HG03442 (cell line): ENCODE measurements around the gene MOXD1.

Source experiments
- ATAC-seq: cut with Tn5 transposase; IDR thresholded peaks from one replicate; pipeline ENCODE4 v1.9.1; 2021; ENCODE audit warnings: mild to moderate bottlenecking, moderate library complexity; ENCODE audit not compliant: unreplicated experiment

Gene MOXD1

DNA sequence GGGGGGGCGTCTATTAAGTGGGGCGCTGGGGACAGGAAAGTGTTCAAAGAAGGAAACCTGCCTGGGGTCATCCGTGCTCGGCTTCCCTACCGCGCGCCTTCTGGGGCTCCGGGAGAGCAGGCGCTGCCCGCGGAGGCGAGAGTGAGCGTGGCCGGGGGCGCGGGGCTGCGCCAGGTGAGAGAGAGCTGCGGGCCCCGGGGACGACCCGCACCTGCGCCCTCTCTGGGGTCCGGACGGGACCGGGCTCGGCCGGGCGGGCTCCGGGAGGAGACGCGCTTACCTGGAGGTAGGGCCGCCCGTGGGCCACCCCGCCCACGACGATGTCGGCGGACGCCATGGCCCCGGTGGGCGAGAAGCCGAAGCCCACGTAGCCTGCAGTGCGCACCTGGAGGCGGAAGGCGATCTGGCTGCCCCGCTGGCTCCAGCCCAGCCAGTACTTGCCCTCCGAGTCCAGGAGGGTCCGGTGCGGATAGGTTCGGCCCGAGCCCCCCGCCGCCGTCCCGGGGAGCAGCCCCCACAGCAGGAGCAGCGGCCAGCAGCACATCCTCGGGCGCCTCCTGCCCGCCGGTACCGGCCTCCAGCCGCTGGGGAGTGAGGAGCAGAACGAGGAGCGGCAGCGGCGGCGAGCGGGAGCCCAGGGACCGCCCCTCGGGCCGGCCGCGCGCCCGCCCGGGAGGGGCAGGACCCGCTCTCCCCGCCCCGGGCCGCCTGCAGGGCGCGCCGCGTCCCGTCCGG, at the start of gene MOXD1:
MOXD1 (minus strand) TSS at position 593 of the 735 bp plus-strand sequence; CDS start at position 544, 49 bp downstream.
- ATAC-seq: peak; percentile 57

DNA sequence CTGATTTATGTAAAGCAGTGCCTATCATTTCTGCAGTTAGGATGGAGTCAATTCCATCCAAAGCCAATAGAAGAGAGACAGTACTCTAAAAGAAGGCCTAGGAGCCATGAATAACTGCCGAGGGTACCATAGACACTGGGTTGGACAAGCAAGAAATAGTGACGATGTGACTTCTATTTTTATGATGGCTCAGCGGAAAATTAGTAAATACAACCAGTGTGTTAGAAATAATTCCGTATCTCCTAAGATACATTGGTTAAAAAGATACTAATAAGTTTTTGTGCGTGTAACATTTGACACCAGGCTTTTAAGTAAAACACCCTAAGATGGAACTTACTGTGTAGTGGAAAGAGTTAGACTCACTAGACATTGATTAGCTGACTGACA, 45.6 kb upstream of the MOXD1 start:
- ATAC-seq: no peak

DNA sequence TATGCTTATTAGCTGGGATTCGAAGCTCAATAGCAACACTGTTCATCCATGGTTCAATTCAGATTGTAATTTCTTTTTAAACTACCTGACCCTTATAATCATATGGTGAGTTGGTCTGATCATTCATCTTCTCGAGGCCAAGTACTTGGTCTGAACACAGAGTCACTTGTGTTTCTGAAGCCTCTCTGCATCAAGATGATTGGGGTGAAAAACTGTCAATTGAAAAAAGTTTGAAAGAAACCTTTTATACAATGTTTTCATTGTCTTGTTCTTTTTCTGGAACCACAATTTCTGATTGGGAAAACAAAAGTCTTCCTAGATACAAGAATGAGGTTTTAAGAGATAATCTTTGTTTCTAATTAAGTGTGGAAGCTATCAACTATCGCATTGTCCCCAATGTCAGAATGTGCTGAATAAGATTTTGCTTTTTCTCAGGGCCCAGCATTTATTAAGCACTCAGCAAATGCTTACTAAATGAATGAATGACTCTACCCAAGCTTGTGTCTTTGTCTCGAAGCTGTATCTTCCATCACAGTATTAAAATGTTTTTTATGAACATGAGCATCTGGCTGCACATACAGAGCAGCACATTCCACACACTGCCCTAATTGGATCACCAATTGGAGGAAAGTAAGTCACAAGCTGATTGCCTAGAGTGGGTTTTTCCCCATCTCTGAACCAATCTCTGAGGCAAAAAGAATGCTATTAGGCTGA, 45.0 kb upstream of the MOXD1 start:
- ATAC-seq: no peak

DNA sequence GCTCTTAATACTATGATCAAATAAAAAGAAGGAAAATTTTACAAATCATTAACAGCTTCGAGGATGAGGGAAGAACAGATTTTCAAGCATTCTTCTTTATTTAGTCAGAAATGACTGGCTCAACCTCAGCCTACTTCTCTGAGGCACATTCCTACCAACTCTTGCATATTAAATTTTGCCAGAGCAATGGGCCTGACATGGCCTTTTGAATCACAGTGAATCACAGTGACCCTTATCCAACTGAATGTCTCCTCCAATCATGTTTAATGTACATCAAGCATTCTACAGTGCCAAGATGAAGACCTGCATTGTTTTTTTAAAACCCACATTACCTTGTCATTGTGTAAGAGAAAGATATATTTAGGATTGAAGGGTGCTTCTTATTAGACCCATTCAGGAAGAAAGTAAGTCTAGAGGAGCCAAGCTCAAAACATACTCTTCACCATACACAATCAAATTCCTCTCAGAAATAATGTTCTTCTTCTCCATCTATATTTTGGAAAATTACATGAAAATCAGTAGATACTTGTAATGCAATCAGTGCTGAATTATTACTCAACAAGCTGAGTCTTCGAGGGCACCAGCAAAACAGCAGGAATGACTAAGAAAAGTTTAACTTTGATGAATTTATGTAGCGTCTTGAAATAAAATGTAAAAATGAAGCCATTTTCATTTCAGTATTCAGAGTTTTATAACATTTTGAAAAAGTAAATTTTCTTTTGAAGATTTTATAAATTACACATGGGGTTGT, 44.1 kb upstream of the MOXD1 start:
- no peak for ATAC-seq

DNA sequence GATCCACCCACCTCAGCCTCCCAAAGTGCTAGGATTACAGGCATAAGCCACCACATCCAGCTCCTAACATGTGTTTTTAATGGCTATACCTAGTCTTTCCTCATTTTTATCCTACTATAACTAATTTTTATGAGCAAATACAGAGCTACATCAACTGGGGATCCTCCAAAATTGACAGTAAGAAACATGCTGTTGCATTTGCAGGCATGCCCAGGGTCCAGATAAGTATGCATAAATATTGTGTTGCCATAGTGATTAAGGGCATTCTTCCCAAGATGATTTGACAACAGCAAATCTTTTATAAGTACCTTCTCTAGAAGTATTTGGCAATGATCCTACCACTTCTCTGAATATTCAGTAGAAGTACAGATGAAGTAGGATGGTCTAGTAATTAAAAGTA, 41.9 kb upstream of the MOXD1 start:
- no peak for ATAC-seq

DNA sequence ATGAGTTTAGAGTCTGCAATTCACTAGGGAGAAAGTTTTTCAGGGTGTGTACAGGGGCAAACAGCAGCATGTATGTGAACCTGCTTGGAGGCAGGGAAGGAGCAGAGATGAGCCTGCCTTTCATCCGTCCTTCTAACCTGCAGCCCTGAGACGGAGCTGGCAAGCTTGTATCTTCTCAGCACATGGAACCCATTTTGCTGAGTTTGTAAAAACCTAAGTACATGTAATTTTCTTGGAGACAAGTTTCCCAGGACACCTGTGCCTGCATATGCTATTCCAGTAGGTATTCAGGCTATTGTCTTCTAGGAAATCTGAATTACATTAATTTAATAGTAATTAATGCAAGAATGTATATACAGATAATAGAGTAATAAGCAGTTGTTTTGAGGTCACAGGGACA, 28.8 kb upstream of the MOXD1 start:
- no peak for ATAC-seq

DNA sequence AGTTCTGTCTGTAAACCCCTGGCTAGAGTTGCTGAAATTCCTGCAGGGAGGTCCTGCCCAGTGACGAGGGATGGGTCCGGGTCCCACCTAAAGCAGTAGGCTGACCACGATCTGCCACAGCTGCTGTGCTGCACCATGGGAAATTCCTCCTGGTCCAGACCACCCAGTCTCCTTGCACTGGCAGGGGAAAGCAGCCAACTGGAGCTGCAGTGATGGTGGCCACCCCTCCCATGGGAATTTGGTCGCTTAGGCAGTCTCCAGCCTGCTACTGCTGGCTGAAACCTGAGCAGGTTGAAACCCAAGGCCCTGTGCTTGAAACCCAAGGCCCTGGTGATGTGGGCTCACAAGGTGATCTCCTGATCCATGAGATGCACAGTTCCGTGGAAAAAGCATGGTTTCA, 23.9 kb upstream of the MOXD1 start:
- no peak for ATAC-seq

DNA sequence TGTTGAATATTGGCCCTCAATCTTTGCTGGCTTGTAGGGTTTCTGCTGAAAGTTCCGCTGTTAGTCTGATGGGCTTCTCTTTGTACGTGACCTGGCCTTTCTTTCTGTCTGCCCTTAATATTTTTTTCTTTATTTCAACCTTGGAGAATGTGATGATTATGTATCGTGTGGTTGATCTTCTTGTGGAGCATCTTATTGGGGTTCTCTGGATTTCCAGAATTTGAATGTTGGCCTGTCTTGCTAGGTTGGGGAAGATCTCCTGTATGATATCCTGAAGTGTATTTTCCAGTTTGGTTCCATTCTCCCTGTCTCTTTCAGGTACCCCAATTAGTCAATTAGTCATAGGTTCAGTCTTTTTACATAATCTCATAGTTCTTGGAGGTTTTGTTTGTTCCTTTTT, 22.6 kb upstream of the MOXD1 start:
- ATAC-seq: no peak

DNA sequence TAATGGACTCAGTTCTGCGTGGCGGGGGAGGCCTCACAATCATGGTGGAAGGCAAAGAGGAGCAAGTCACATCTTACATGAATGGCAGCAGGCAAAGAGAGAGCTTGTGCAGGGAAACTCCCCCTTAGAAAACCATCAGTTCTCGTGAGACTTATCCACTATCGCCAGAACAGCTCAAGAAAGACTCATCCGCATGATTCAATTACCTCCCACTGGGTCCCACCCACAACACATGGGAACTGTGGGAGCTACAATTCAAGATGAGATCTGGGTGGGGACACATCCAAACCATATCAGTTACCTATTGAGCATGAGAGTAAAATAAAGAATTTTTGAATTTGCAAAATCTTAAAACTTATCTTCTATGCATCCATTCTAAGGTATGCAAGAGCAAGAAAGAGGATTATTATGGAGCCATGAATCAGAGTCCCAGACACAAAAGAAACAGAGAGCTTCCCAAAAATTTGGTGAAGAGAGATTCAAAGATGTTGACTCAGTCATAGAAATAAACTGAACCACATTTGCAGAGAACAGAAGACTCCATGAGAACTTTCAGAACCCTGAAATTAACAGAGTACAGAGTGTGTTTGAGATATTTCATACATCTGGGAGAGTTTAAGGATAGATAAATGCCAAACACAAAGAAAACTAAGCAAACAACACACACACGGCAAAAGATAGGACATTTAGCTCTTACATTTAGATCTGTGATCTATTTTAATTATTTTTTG, 17.1 kb upstream of the MOXD1 start:
- ATAC-seq: no peak

DNA sequence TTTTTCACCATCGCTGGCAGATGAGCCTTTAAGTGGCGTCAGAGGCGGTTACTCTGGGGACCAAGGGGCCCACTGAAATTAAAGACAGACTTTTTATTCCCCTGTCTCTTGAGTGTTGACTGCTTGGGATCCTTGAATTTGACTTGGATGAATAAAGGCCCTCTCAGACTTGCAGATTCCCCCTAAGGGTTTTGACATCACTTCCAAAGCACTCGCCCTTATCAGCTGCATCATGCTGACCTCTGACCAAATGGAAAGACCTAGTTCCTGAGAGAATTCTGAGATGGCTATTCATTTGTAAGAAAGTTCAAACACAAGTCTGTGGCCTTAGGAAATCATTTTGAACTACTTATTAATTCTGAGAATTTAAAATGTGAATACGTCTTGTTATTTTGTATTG, 13.5 kb upstream of the MOXD1 start:
- ATAC-seq: no peak

DNA sequence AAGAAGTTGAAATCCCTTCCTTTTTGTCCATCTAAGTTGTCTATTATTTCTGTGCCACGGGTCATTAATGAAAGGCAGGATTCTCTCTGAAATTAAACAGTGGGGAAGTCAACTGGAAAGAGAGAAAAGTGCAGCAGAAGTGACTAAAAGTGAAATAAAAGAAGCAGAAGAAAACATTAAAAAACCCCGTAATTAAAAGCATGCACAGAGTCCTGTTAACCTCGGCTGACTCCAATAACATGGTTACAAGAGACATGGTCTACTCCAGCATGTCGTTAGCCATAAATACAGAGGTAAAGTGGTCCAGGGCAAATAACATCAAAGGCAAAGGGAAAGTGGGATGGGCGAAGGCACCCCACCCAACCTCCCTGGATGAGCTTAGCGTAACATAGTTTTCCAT, 13.0 kb upstream of the MOXD1 start:
- ATAC-seq: no peak

DNA sequence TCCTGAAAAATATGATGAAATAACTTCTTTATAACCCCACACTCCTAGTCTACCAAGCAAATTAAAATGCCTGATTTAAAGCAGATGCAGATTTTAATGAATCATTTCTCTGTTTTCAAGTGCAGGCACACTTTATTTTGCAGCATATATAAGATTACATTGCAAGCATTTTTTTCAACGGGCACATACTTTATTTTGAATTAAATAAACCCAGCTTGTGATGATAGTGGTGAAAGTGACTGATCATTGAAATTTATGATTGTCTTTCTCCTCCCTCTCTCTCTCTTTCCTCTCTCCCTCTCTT, 12.2 kb upstream of the MOXD1 start:
- no peak for ATAC-seq

DNA sequence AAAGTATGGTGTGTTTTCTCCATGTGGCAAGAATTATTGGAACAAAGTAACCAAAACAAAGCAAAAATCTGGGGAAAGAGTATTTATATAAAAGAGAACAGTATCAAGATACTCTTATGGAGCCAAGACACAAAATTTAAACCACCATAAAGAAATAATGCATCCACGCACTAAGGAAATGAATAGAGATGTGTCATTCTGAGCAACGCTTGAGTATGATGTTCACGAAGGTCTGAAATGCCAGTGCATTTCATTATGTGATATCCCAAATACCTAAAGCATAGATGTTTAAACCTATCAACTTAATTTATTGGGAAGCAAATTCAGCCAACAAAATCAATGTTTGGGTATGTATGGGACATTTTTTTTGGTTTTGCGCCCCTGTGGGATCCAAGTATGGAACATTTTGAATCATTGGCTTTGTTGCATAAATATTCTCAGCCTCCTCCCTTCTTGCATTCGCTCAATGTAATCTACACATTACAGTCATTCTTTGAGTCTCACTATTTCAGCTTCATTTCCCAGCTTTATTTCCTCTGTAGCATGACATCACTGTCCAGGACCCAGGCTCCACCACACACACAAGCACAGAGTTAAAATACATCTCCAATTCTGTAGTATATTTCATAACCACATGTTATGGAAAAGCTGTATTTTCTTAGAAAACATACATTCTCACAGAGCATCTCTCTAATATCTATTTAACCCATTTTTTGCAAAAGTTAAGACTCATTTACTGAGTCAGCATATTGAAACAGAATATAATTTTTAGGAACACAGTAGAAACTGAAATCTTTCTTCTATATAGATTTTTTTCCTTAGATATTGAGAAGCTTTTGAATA, 11.6 kb upstream of the MOXD1 start:
- no peak for ATAC-seq

DNA sequence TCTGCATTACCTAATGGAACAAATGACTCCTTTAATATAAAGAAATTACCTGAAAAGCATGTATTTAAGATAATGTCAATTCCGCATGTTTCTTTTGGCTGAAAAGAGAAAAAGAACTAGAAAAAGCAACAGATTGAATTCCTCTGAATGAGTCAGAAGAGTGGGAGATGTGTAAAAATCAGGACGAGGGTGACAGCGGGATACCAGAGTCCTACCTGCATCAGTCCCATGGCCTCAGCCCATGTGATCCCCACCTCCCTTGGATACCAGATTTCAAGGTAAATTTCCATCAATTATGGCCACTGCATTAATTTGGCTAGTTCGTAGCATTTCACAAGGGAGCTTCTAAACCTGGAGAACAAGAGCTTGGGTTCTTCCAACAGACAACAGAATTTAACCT, 10.0 kb upstream of the MOXD1 start:
- no peak for ATAC-seq

DNA sequence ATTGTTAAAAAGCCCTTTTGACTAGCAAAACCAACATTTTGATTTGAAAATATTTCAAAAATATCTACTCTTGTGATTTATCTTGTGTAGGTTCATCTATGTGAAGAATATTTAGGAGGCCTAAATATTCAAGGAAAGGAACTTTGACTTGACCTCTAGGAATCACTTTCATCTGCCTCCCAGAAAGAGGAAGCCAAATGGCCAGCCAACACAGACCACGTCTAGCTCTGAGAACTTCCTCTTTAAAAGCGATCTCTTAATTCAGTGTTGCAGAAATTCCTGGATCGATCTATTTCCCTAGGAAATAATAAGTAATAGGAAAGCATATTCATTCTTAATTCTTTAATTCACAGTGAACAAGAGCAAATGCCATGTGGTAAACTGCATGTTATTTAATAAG, 9.6 kb upstream of the MOXD1 start:
- ATAC-seq: no peak

DNA sequence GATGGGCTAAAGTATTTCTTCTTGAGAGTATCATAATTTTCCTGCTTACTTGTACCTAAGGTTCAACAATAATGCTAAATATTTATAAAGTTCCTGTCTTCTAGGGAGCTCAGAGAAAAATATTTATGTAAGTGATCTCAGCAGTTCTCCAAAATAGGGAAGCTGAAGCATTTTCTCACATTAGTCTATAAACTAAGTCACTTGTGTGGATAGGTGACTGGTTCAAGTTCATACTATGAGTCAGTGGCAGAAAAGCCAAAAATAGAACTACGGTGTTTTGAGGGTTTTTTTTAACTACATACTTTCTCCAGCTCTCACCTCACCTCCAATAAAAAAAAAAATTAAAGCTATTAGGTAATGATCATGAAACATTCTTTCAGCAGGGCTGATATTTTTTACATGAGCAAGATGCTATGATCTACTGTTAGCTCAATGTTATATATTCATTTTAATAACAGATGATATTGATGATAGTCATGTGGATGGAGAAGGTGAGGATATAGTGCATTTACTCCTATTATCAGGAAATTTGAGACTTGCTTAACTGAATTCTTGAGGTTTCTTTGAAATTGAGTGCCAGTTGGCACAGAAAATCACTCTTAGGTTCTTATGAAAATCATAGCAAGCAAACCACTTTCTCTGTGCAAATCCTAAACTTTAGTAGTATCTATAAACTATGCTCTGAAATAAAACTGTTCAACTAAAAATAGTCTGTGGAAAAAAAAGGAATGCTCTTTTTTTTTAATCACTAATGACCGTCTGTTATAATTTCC, 4.1 kb upstream of the MOXD1 start:
- peak; percentile 61 for ATAC-seq

DNA sequence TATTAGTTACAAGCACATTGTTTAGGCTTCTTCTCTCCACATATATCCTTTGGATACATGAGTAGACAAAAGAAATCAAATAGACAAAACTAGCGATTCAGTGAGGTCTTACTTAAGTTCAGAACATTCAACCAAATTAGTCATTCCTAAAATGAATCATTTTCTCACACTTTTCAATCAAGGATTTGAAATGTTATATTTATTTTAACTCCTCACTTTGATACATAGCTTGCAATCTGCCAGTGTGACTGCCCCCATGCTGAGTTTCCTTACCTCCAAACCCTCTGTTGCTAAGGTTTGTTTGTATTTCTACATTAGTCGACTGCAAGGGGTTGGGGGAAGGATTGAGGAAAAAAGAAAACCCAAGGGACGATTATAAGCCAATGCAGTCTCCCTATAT, 3.5 kb upstream of the MOXD1 start:
- peak; percentile 1 for ATAC-seq

DNA sequence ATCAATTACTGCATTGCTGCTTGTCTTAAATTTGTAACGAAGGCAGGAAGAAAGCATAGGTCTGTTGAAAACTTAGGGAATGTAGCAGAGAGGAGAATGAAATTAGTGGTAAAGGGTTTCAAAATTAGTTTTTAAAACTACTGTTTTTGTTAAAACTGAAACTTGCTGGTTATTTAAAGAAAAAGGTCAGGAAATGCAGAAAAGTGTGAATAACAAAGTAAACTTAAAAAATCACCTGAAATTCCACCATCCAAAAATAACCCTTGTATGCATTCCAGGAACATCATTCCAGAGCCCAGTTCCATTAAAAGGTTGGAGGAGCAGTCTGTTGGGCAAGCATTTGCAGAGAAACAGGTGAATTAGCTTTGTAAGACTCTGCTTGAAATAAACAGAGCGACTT, 3.1 kb upstream of the MOXD1 start:
- no peak for ATAC-seq

DNA sequence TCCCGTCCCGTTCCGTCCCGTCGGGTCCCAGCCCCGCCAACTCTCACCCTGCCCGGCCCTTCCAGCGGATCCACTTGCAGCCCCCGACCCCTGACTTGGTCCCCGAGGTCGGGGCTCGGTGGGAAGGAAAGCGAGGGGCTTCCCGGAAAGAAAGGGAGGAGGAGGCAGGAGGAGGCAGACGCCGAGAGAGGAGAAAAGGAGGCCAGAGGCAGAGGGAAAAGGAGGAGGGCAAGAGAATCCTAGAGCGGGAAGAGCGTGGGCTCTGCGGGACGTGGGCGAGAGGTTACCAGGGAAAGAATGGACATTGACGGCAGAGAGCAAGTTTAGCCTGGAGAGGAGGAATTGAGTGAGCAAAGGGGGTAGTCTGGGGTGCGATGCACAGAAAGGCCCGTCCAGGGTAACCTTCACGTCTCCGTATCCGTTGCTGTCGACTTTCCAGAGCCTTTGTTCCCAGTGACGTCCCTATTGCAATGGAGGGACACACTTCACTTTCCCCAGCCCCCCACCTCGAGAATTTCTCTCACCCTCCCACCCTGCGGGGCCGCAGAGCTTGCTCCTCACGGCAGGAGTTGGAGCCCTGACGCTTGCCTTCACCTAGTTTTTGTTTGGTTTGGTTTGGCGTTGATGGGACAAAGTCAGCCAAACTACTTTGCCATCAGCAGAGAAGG, 477 bp upstream of the MOXD1 start:
- ATAC-seq: no peak
